ENCODE measurements around the gene ERC2.

The ERC2 gene

DNA sequence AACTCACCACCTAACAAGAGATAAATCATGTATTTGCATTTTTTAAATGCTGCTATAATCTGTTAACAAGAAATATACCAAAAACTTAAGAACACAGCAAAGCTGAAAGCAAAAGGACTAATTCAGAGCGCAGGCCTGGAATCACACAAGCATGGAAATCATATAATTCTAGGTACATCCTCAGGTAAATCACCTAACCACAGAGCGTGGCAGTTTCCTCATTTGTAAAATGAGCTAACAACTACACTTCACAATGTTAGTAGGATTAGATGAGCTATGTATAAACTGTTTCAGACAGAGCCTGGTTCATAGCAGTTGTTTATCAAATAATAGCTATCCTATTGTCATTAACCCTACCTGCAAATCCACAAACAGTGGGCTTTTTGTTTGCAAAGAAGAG lies 146.4 kb downstream of the ERC2 start:
- DNase-seq: no peak
- intact Hi-C loops (cut with DNase I): no loop called here

- intact Hi-C loops (cut with DNase I): no loop called here
- DNase-seq: no peak
These were observed 146.9 kb downstream of the ERC2 start for GRCh38 chr3:56321383-56321782.

DNA sequence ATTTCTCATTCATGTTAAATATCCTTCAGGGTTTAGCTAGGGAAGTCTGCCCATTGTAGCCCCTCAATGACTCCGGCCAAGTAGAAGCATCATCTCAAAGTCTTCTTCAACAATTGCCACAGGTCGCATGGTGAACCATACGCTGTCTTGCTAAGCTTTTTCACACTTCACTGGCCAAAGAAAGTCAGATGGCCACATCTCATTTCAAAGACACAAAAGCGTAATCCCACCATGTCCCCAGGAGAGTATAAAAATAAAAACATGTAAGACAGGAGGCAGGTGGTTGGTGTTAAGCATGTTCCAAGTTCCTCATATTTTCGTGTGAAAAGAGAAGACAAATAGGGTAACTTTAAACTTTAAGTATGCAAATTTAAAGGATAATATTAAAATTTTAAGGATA lies 147.4 kb downstream of the ERC2 start:
- intact Hi-C loops (cut with DNase I): no loop called here
- DNase-seq: no peak

GRCh38 chr3:56318891-56319290 lies 149.4 kb downstream of the ERC2 start:
- DNase-seq: no peak
- intact Hi-C loops (cut with DNase I): no loop called here

DNA sequence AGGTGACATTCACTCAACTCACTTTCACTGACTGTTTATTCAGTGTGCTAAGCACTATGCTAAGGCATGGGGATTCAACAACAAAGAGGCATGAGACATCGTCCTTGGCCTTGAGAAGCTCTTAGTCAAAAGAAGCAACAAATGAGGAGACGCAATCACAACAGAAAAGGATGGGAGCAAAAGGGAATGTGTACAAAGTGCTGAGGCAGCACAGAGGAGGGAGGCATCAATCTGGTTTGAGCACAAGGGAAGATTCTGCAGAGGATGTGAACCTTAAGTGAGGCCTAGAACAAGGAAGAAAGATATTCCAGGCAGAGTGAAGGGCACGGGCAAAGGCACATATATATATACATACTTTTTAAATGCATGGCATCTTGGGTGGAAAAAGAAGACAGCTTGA lies 151.3 kb downstream of the ERC2 start:
- intact Hi-C loops (cut with DNase I): no loop called here
- DNase-seq: no peak

DNA sequence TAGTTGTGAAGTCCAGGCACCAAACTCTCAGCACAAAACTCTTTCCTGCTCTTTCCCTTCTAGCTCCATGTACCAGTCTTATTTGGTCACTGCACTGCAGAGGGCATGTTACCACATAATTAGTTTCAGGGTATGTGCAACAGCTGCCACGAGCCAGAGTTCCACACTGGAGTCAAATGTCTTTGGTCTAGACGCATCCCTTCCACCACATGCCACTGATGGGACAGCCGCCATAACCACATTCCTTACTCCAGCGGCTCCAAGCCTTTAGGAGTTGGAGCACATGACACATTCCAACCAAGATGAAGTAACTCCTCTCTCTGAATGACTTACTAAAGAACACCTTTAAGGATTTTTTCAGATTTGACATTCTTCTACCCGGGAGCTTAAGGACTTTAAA lies 153.4 kb downstream of the ERC2 start:
- intact Hi-C loops (cut with DNase I): no loop called here
- no peak for DNase-seq

- intact Hi-C loops (cut with DNase I): no loop called here
These were observed 158.8 kb downstream of the ERC2 start for GRCh38 chr3:56309465-56309864.

GRCh38 chr3:56308471-56308870 lies 159.8 kb downstream of the ERC2 start:
- no peak for DNase-seq
- intact Hi-C loops (cut with DNase I): no loop called here

More at GRCh38 chr3:56309465-56309864, 158.8 kb downstream of the ERC2 start:
- DNase-seq: no peak

DNA sequence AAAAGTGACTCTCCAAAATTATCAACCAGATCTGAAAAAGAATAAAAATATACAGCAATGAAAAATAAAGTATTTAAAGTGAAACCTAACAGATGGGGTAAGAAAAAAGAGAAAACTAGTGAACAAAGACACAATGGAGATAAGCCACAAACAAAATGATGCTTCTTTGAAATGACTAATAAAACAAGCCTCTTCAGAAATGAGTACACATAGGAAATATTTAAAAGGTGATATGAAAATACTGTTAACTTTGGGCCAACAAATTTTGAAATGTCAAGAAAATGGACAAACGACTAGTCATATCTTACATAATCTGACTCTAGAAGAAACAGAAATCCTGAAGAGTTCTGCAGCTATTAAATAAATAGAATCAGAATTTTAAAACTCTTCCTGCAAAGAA lies 164.2 kb downstream of the ERC2 start:
- DNase-seq: no peak
- intact Hi-C loops (cut with DNase I): no loop called here

DNA sequence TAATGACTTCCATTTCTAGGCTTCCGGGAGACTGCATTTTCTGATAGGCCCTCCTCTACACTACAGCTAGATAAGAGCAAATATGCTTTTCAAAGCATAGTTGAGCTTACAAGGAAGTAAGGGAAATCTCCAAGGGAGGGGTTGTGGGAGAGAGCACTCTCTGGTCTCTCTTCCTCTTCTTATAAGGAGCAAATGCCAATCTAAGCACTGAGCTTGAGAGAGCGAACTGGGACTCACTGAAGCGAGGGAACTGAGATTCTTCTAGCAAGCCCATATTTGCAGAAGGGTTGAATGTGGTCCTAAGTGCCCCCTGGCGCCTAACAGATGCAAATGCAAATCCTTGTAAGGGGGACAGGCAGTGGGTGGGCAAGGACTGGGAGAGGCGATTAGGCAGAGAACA lies 164.8 kb downstream of the ERC2 start:
- intact Hi-C loops (cut with DNase I): no loop called here
- DNase-seq: peak in 2 of 10 donors; percentile 18 to 62

GRCh38 chr3:56302417-56302816 lies 165.8 kb downstream of the ERC2 start:
- DNase-seq: no peak
- intact Hi-C loops (cut with DNase I): no loop called here

GRCh38 chr3:56297281-56297840 lies 170.9 kb downstream of the ERC2 start:
- intact Hi-C loops (cut with DNase I): no loop called here
- no peak for DNase-seq

GRCh38 chr3:56296361-56296760 lies 171.9 kb downstream of the ERC2 start:
- DNase-seq: no peak
- intact Hi-C loops (cut with DNase I): no loop called here

DNA sequence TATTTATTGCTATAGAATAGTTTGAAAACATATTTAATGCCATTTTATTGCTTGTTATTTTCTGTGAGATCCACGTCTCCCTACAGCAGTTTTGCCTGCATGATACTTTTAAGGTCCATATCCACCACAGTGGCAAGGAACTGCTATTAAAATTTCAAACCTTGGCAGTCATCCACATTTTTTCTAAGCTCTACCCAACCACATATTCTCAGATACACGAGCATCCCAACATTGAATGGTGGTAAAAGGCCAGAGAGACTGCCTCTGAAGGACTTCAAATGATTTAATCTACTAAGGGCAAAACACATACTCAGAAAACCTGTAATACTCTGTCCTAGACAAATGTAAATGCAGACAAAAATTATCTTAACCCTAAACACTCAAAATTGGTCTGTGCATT lies 173.1 kb downstream of the ERC2 start:
- intact Hi-C loops (cut with DNase I): no loop called here
- DNase-seq: no peak

- intact Hi-C loops (cut with DNase I): no loop called here
These were observed 174.0 kb downstream of the ERC2 start for GRCh38 chr3:56294286-56294685.

DNA sequence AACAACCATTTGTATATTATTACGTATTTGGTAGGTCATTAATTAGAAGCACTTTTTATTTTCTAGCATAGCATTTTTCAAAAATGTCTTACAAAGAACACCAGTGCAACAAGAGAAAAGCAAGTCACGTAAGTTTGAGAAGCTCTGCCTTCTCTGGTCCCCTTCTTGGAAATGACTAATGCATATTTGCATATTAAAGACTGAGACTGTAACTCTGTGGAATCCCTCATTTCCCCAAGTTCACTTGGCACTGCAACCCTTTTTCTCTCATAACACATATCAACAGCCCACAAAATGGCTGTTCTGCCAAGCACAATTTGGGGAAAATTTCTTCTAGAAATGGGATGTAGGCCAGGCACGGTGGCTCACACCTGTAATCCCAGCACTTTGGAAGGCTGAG lies 176.3 kb downstream of the ERC2 start:
- intact Hi-C loops (cut with DNase I): no loop called here
- no peak for DNase-seq

More at GRCh38 chr3:56294286-56294685, 174.0 kb downstream of the ERC2 start:
- DNase-seq: no peak

- no peak for DNase-seq
- intact Hi-C loops (cut with DNase I): no loop called here
These were observed 177.0 kb downstream of the ERC2 start for GRCh38 chr3:56291244-56291680.

DNA sequence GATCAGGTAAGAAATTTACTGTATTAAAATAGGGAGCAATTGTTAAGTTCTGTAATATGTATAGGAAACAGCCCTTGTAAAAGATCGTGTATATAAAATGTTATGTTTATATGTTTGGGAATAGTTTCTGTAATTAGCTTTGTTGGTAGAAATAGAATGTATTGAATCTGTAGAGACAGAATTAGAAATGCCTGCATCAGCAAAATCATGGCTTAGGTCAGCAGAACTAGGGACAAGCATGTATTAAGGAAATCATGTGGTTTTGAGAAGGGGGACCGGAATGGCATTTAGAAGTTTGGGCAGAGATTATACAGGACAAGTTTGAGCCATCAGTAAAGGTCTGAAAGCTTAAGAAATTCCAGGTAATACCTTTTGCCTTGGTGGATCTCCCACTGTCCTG lies 177.9 kb downstream of the ERC2 start:
- intact Hi-C loops (cut with DNase I): no loop called here
- no peak for DNase-seq

GRCh38 chr3:56288258-56288657 lies 180.0 kb downstream of the ERC2 start:
- no peak for DNase-seq
- intact Hi-C loops (cut with DNase I): no loop called here

DNA sequence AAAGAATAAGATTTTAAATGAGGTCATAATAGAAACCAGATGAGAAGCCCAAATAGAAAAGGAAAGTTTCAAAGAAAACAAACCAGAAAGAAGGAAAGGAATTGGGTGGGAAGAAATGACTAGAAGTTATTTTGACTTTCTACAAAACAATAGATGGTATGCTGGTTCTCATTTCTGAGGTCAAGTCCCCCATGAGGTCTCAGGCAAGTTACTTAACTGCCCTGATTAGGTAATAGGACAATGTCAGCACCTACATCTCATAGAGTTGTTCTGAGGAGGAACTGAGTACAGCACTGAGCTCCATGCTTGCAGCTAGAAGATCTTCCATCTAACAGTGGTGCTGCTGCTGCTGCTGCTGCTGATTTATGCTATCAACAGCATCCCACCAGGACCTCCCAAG lies 185.9 kb downstream of the ERC2 start:
- DNase-seq: no peak
- intact Hi-C loops (cut with DNase I): no loop called here

DNA sequence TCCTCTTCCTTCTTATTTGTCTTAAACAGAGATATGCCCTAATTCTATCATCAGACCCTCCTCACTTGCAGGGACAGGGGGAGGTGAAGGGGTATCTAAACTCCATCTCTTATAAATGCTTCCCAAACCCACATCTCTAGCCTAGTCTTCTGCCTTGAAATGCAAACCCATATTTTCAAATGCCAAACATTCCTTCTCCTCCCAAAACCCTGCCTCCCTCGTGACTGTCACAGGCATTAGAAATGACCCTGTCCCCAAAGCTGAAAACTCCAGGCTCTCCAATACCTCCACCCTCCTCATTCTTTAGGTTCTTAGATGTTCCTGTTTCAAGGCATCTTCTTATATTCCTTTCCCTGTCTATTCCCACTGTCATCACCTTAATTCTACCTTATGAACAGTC lies 191.0 kb downstream of the ERC2 start:
- intact Hi-C loops (cut with DNase I): no loop called here
- DNase-seq: no peak

- intact Hi-C loops (cut with DNase I): no loop called here
- no peak for DNase-seq
These were observed 193.1 kb downstream of the ERC2 start for GRCh38 chr3:56275120-56275519.
